Measurements from ENCODE around the gene CFAP157. TPM values are rescaled to one million over a fixed set of nuclear protein-coding genes. Genes with fewer than 3 reads are reported as not detected.
A peak's percentile ranks its signal among the peaks of the same experiment; 100 is the strongest.
"Not testable (repeated sequence)": the region's sequence is repeated elsewhere in the genome, so short reads cannot be mapped to it uniquely, and the experiment has no call there.

Gene CFAP157
- total RNA-seq, 1 experiment from 2014 or later, result not detected

GRCh38 chr9:127735530-127736185 is 28.9 kb downstream of the CFAP157 start:
- DNase-seq (ENCODE audit: low read depth), result no peak

- DNase-seq (ENCODE audit: low read depth), result no peak
Observed at GRCh38 chr9:127738666-127739065, 31.9 kb downstream of the CFAP157 start.

GRCh38 chr9:127739614-127740330 is 33.0 kb downstream of the CFAP157 start:
- no peak for DNase-seq (ENCODE audit: low read depth)

- DNase-seq (ENCODE audit: low read depth), result peak; percentile 73
Observed at GRCh38 chr9:127741831-127742434, 35.1 kb downstream of the CFAP157 start.

- peak; percentile 87 for DNase-seq (ENCODE audit: low read depth)
Observed at GRCh38 chr9:127742435-127743088, 35.8 kb downstream of the CFAP157 start.

- no peak for DNase-seq (ENCODE audit: low read depth)
Observed at GRCh38 chr9:127744398-127745110, 37.8 kb downstream of the CFAP157 start.

GRCh38 chr9:127746959-127747569 is 40.3 kb downstream of the CFAP157 start:
- DNase-seq (ENCODE audit: low read depth), result no peak

GRCh38 chr9:127749090-127749787 is 42.5 kb downstream of the CFAP157 start:
- no peak for DNase-seq (ENCODE audit: low read depth)

GRCh38 chr9:127751269-127752054 is 44.7 kb downstream of the CFAP157 start:
- no peak for DNase-seq (ENCODE audit: low read depth)

- DNase-seq (ENCODE audit: low read depth), result no peak
Observed at GRCh38 chr9:127753148-127753547, 46.4 kb downstream of the CFAP157 start.

- no peak for DNase-seq (ENCODE audit: low read depth)
Observed at GRCh38 chr9:127753622-127754021, 46.8 kb downstream of the CFAP157 start.

- no peak for DNase-seq (ENCODE audit: low read depth)
Observed at GRCh38 chr9:127754099-127755060, 47.6 kb downstream of the CFAP157 start.

- no peak for DNase-seq (ENCODE audit: low read depth)
Observed at GRCh38 chr9:127755061-127756060, 48.6 kb downstream of the CFAP157 start.

GRCh38 chr9:127756233-127756632 is 49.4 kb downstream of the CFAP157 start:
- DNase-seq (ENCODE audit: low read depth), result no peak

GRCh38 chr9:127756776-127757175 is 50.0 kb downstream of the CFAP157 start:
- not testable (repeated sequence) for DNase-seq (ENCODE audit: low read depth)

- no peak for DNase-seq (ENCODE audit: low read depth)
Observed at GRCh38 chr9:127758843-127759242, 52.1 kb downstream of the CFAP157 start.

- no peak for DNase-seq (ENCODE audit: low read depth)
Observed at GRCh38 chr9:127761061-127761460, 54.3 kb downstream of the CFAP157 start.
